Stimulated activated CD8-positive, alpha-beta memory T cell treated with anti-CD3 and anti-CD28 coated beads, Interleukin-12 subunit alpha, Interleukin-12 subunit beta, amount 100 ng/mL, for 4 hours (primary cell): ENCODE data around the gene SAPCD1.

Experiments used
- DNase-seq: peaks from one replicate; pipeline ENCODE4 v3.0.0-alpha.2; 2020; ENCODE audit warnings: low read depth

SAPCD1 gene

GRCh38 chr6:31762356-31762755, at the start of gene SAPCD1:
SAPCD1 (plus strand) TSS chr6:31762656; CDS start chr6:31763055, 399 bp downstream.
- no peak for DNase-seq

GRCh38 chr6:31713465-31713864, 49.0 kb upstream of the SAPCD1 start:
- DNase-seq: no peak

- DNase-seq: no peak
These were observed 48.3 kb upstream of the SAPCD1 start for GRCh38 chr6:31713991-31714684.

- no peak for DNase-seq
These were observed 47.2 kb upstream of the SAPCD1 start, which contains the start of gene LY6G6D for GRCh38 chr6:31715022-31715958. LY6G6D (plus strand) TSS chr6:31715348; CDS start chr6:31715356, 8 bp downstream.

- DNase-seq: no peak
These were observed 44.8 kb upstream of the SAPCD1 start for GRCh38 chr6:31717499-31718222.

GRCh38 chr6:31718265-31718664, 44.2 kb upstream of the SAPCD1 start:
- DNase-seq: no peak

- no peak for DNase-seq
These were observed 43.5 kb upstream of the SAPCD1 start for GRCh38 chr6:31719001-31719400.

- no peak for DNase-seq
These were observed 42.2 kb upstream of the SAPCD1 start for GRCh38 chr6:31720196-31720770.

GRCh38 chr6:31721351-31722020, 41.0 kb upstream of the SAPCD1 start, which contains the start of gene LY6G6C:
LY6G6C (minus strand) TSS chr6:31721746; CDS start chr6:31721679, 67 bp downstream.
- DNase-seq: no peak

GRCh38 chr6:31722173-31722572, 40.3 kb upstream of the SAPCD1 start:
- DNase-seq: no peak

GRCh38 chr6:31723245-31723979, 39.0 kb upstream of the SAPCD1 start, which contains the start of gene MPIG6B:
MPIG6B (plus strand) TSS chr6:31723373; CDS start chr6:31723384, 11 bp downstream.
- no peak for DNase-seq

- DNase-seq: no peak
These were observed 38.3 kb upstream of the SAPCD1 start for GRCh38 chr6:31723980-31724691.

GRCh38 chr6:31725502-31726350, 36.7 kb upstream of the SAPCD1 start:
- no peak for DNase-seq

GRCh38 chr6:31727034-31727716, 35.3 kb upstream of the SAPCD1 start:
- no peak for DNase-seq

GRCh38 chr6:31727717-31728671, 34.5 kb upstream of the SAPCD1 start:
- DNase-seq: no peak

- DNase-seq: no peak
These were observed 33.5 kb upstream of the SAPCD1 start, which contains the start of gene DDAH2 for GRCh38 chr6:31728767-31729514. DDAH2 (minus strand) TSS chr6:31729299; CDS start chr6:31729161, 138 bp downstream.
